ENCODE data around the gene NANS.

- TF ChIP-seq TAF1 (IDR thresholded peaks at IDR 0.05; ENCODE audit: low read depth) (no peak), EP300 (conservative IDR thresholded peaks at IDR 0.05; ENCODE audit: poor library complexity, severe bottlenecking) (no peak)
Measured at GRCh38 chr9:98024702-98025101, 31.8 kb upstream of the NANS start.
